Activated CD4-positive, alpha-beta T cell treated with anti-CD3 and anti-CD28 coated beads for 48 hours (primary cell): ENCODE data around the gene NINL.
"Not testable (repeated sequence)": the region's sequence is repeated elsewhere in the genome, so short reads cannot be mapped to it uniquely, and the experiment has no call there.

Experiments used
- DNase-seq: peaks from one replicate; pipeline ENCODE4 v3.0.0-alpha.2; 2020

Gene NINL

GRCh38 chr20:25590778-25591177 lies 5.4 kb upstream of the NINL start:
- not testable (repeated sequence) for DNase-seq

- DNase-seq, result no peak
Observed at GRCh38 chr20:25588491-25588890, 3.2 kb upstream of the NINL start.

- peak; percentile 14 for DNase-seq
Observed at GRCh38 chr20:25587536-25587935, 2.2 kb upstream of the NINL start.

- no peak for DNase-seq
Observed at GRCh38 chr20:25586877-25587276, 1.5 kb upstream of the NINL start.

GRCh38 chr20:25583607-25584006 lies 1.7 kb downstream of the NINL start:
- not testable (repeated sequence) for DNase-seq

GRCh38 chr20:25580711-25581110 lies 4.6 kb downstream of the NINL start:
- no peak for DNase-seq

- DNase-seq, result no peak
Observed at GRCh38 chr20:25579081-25579770, 6.1 kb downstream of the NINL start.

- no peak for DNase-seq
Observed at GRCh38 chr20:25576783-25577530, 8.4 kb downstream of the NINL start.

GRCh38 chr20:25574411-25574810 lies 10.9 kb downstream of the NINL start:
- no peak for DNase-seq

- DNase-seq, result no peak
Observed at GRCh38 chr20:25573288-25574251, 11.8 kb downstream of the NINL start.

- no peak for DNase-seq
Observed at GRCh38 chr20:25571817-25572216, 13.5 kb downstream of the NINL start.

GRCh38 chr20:25571240-25571639 lies 14.1 kb downstream of the NINL start:
- no peak for DNase-seq

- DNase-seq, result no peak
Observed at GRCh38 chr20:25570148-25570530, 15.2 kb downstream of the NINL start.

GRCh38 chr20:25567286-25567685 lies 18.0 kb downstream of the NINL start:
- DNase-seq, result no peak

- DNase-seq, result no peak
Observed at GRCh38 chr20:25566821-25567220, 18.5 kb downstream of the NINL start.

GRCh38 chr20:25565578-25566157 lies 19.7 kb downstream of the NINL start:
- no peak for DNase-seq

GRCh38 chr20:25563876-25564275 lies 21.5 kb downstream of the NINL start:
- no peak for DNase-seq

- DNase-seq, result no peak
Observed at GRCh38 chr20:25563362-25563761, 22.0 kb downstream of the NINL start.

GRCh38 chr20:25561771-25562170 lies 23.6 kb downstream of the NINL start:
- not testable (repeated sequence) for DNase-seq

GRCh38 chr20:25553819-25554296 lies 31.5 kb downstream of the NINL start:
- DNase-seq, result no peak

GRCh38 chr20:25552977-25553376 lies 32.4 kb downstream of the NINL start:
- DNase-seq, result no peak

- DNase-seq, result no peak
Observed at GRCh38 chr20:25551413-25552215, 33.7 kb downstream of the NINL start.
